K562 (cell line): ENCODE measurements around the gene AAGAB. TPM values are rescaled to one million over a fixed set of nuclear protein-coding genes. Genes with fewer than 3 reads are reported as not detected.

ENCODE experiments used
- ATAC-seq: fragments of 200-7000 bp; cut with Tn5 transposase; 3 replicates; pipeline ENCODE4 v1.9.1; 2020; ENCODE audit warnings: moderate library complexity
- BruUV-seq: library from RNA; stranded (reverse); fragments of 400-500 nt; replicated peaks from 2 replicates; lab custom pipeline; 2021; lab: Mats Ljungman, UMichigan
- CTCF ChIA-PET: fragments of 300-600 bp; formaldehyde crosslinking; extraction: SDS; loops from one replicate; lab custom pipeline; 2021; ENCODE audit warnings: low intra/inter-chr PET ratio; lab: Yijun Ruan, JAX
- POLR2A ChIA-PET: fragments of 300-600, 350-650 bp; sonication (Branson Sonifier 250); formaldehyde crosslinking; extraction: SDS; loops from one replicate; lab custom pipeline; 2021; ENCODE audit warnings: antibody characterized with exemption, inconsistent platforms; lab: Yijun Ruan, JAX
- DNase-seq, 4 experiments: peaks; one replicate each; pipeline versions ENCODE4 v3.0.0 to v3.0.0-alpha.2; 2011 to 2018; ENCODE audit warnings: low spot score in 3 of 4, mixed read lengths in 3 of 4; ENCODE audit errors: extremely low read depth in 1 of 4
- FAIRE-seq: peaks from 2 replicates; lab custom pipeline; 2011; peaks lifted over from hg19 to GRCh38; lab: Jason Lieb, UNC
- H2AFZ ChIP-seq: 2 replicates; pipeline ENCODE4 v1.6.0; 2011; ENCODE audit warnings: low read depth, low read length, control low read depth, inconsistent platforms
- H3K27ac ChIP-seq: fragments of 200-600 bp; 3 replicates; pipeline ENCODE4 v1.8.0; 2011; ENCODE audit warnings: low read depth, mild to moderate bottlenecking, control low read depth, inconsistent platforms, low read length, moderate library complexity, mixed read lengths; ENCODE audit errors: extremely low read depth
- H3K27me3 ChIP-seq, 2 experiments: fragments of 300-600 bp in 1 of 2; 2 replicates in 1 of 2; 3 replicates in 1 of 2; pipeline versions ENCODE4 v1.6.0 to v1.8.0; 2011; ENCODE audit warnings: inconsistent platforms in 2 of 2, low read length in 2 of 2, mild to moderate bottlenecking in 1 of 2, mixed read lengths in 1 of 2, moderate library complexity in 1 of 2; ENCODE audit not compliant: control insufficient read depth in 2 of 2, insufficient read depth in 2 of 2
- H3K36me3 ChIP-seq: fragments of 300-600 bp; 3 replicates; pipeline ENCODE4 v1.8.0; 2011; ENCODE audit warnings: mild to moderate bottlenecking, low read length, inconsistent platforms; ENCODE audit not compliant: control insufficient read depth, insufficient read depth
- H3K4me1 ChIP-seq, 2 experiments: fragments of 200-600 bp in 1 of 2; replicated peaks in 1 of 2; 2 replicates in 1 of 2; 3 replicates in 1 of 2; pipeline versions ENCODE4 v1.5.1 to v1.8.0; 2011; ENCODE audit warnings: inconsistent platforms in 2 of 2, low read length in 2 of 2, mild to moderate bottlenecking in 1 of 2, mixed read lengths in 1 of 2, moderate library complexity in 1 of 2; ENCODE audit not compliant: control insufficient read depth in 2 of 2, insufficient read depth in 2 of 2
- H3K4me2 ChIP-seq: 2 replicates; pipeline ENCODE4 v1.6.1; 2011; ENCODE audit warnings: low read length, control low read depth, inconsistent platforms, mixed read lengths; ENCODE audit not compliant: insufficient read depth
- H3K4me3 ChIP-seq: fragments of 200-600 bp; sonication (generic), shearing (Covaris generic); 2 replicates; pipeline ENCODE4 v1.5.1; 2016; ENCODE audit warnings: control low read depth, inconsistent platforms
- H3K79me2 ChIP-seq: fragments of 200-600 bp; 3 replicates; pipeline ENCODE4 v1.8.0; 2011; ENCODE audit warnings: low read length, inconsistent platforms; ENCODE audit not compliant: control insufficient read depth, insufficient read depth
- H3K9ac ChIP-seq, 2 experiments: 2 replicates each; pipeline versions ENCODE4 v1.6.0 to v1.6.1; 2011; ENCODE audit warnings: low read depth in 2 of 2, low read length in 2 of 2, control low read depth in 1 of 2, inconsistent platforms in 1 of 2, mild to moderate bottlenecking in 1 of 2, mixed read lengths in 1 of 2; ENCODE audit not compliant: insufficient read depth in 1 of 2
- H3K9me1 ChIP-seq: one replicate; pipeline ENCODE4 v1.6.0; 2011; ENCODE audit warnings: inconsistent platforms, mild to moderate bottlenecking, low read length, moderate library complexity; ENCODE audit not compliant: control insufficient read depth, insufficient read depth
- H3K9me3 ChIP-seq: replicated peaks from 2 replicates; pipeline ENCODE4 v1.5.1; 2011; ENCODE audit warnings: low read depth, low read length, inconsistent platforms; ENCODE audit not compliant: control insufficient read depth, insufficient read depth
- H4K20me1 ChIP-seq: replicated peaks from 2 replicates; pipeline ENCODE4 v1.6.1; 2011; ENCODE audit warnings: low read length, inconsistent platforms, mixed read lengths; ENCODE audit not compliant: control insufficient read depth, insufficient read depth
- CBX3 ChIP-seq, 2 experiments: IDR thresholded peaks; 1 replicate in 1 of 2; 2 replicates in 1 of 2; pipeline ENCODE4 v1.6.1; 2012; ENCODE audit warnings: inconsistent platforms in 2 of 2, low read length in 2 of 2, borderline replicate concordance in 1 of 2, control low read depth in 1 of 2
- CEBPB ChIP-seq: fragments of 450-650 bp; IDR thresholded peaks from 2 replicates; pipeline ENCODE4 v1.6.1; 2016; ENCODE audit warnings: missing genetic modification characterization, missing compliant biosample characterization
- CEBPG ChIP-seq, 3 experiments: fragments of 200-800 bp in 1 of 3; sonication (Bioruptor generic) in 1 of 3; sonication (generic) in 1 of 3; formaldehyde crosslinking in 1 of 3; IDR thresholded peaks in 2 of 3; conservative IDR thresholded peaks in 1 of 3; 2 replicates each; pipeline versions ENCODE4 v1.6.1 to v1.8.0; 2016 to 2022; ENCODE audit warnings: missing compliant biosample characterization in 2 of 3, missing genetic modification characterization in 2 of 3, mild to moderate bottlenecking in 1 of 3, missing genetic modification reagents in 1 of 3
- HMGXB4 ChIP-seq: sonication (generic); formaldehyde crosslinking; IDR thresholded peaks from 2 replicates; pipeline ENCODE4 v1.8.1; 2023; ENCODE audit warnings: mild to moderate bottlenecking, missing genetic modification reagents
- HNRNPH1 ChIP-seq: fragments of 200-400 bp; formaldehyde crosslinking; optimal IDR thresholded peaks from 2 replicates; pipeline ENCODE3; 2017; ENCODE audit warnings: low read depth, mild to moderate bottlenecking, low read length, moderate library complexity
- KDM4B ChIP-seq, 2 experiments: fragments of 450-650 bp in 1 of 2; sonication (generic) in 1 of 2; IDR thresholded peaks; 2 replicates each; pipeline ENCODE4 v1.6.1; 2016 to 2017; ENCODE audit warnings: borderline replicate concordance in 2 of 2, antibody characterized with exemption in 1 of 2, low read depth in 1 of 2, mild to moderate bottlenecking in 1 of 2
- MAZ ChIP-seq, 2 experiments: fragments of 450-650 bp in 1 of 2; sonication (generic) in 1 of 2; formaldehyde crosslinking; IDR thresholded peaks in 1 of 2; conservative IDR thresholded peaks in 1 of 2; 2 replicates each; pipeline versions ENCODE4 v1.4.0 to v1.5.0; 2020; ENCODE audit warnings: mild to moderate bottlenecking in 1 of 2, missing genetic modification reagents in 1 of 2
- POLR2B ChIP-seq: fragments of 450-650 bp; IDR thresholded peaks from 2 replicates; pipeline ENCODE4 v1.6.1; 2018; ENCODE audit warnings: low read depth; ENCODE audit not compliant: partially characterized antibody
- PPARD ChIP-seq: fragments of 250-450 bp; sonication (Bioruptor Pico); IDR thresholded peaks from 2 replicates; pipeline ENCODE4 v1.8.0; 2022; ENCODE audit warnings: inconsistent platforms, mild to moderate bottlenecking, moderate library complexity
- RBM15 ChIP-seq: fragments of 200-400 bp; formaldehyde crosslinking; IDR thresholded peaks from 2 replicates; pipeline ENCODE4 v1.6.1; 2018; ENCODE audit warnings: mild to moderate bottlenecking, low read length, moderate library complexity; ENCODE audit not compliant: insufficient read depth
- RBM25 ChIP-seq: fragments of 200-400 bp; formaldehyde crosslinking; IDR thresholded peaks from 2 replicates; pipeline ENCODE4 v1.6.1; 2018; ENCODE audit warnings: low read length, low read depth, moderate library complexity; ENCODE audit not compliant: severe bottlenecking
- SIX5 ChIP-seq, 2 experiments: IDR thresholded peaks; 2 replicates each; pipeline ENCODE4 v1.6.1; 2011; ENCODE audit warnings: low read length in 2 of 2, borderline replicate concordance in 1 of 2, low read depth in 1 of 2, mild to moderate bottlenecking in 1 of 2, moderate library complexity in 1 of 2; ENCODE audit not compliant: insufficient read depth in 1 of 2
- WGBS: fragments of 100-300 bp; shearing (Covaris generic); methylation state at CpG from one replicate; pipeline ENCODE4 v1.1.6; 2016; ENCODE audit warnings: low coverage, mixed read lengths; ENCODE audit not compliant: insufficient coverage; ENCODE audit errors: missing lambda C conversion rate; 5-methylcytosine and 5-hydroxymethylcytosine counted together
- in situ Hi-C: fragments of 300-500 bp; cut with MboI; formaldehyde crosslinking; loops from 4 replicates; pipeline ENCODE4 v1.15.0; 2018; ENCODE audit warnings: inconsistent platforms, mixed read lengths
- intact Hi-C: fragments of 100-400 bp; cut with micrococcal nuclease; formaldehyde crosslinking; loops from 2 replicates; pipeline ENCODE4 v1.14.2; 2022
- polyA plus RNA-seq, 8 experiments: library from polyadenylated mRNA; depleted of rRNA in 4 of 8; stranded (reverse) in 5 of 8; unstranded in 3 of 8; fragments of >200 nt; fragmentation: Nextera tagmentation in 2 of 8; fragmentation: Illumina TruSeq in 1 of 8; extraction: Ambion mirVana in 2 of 8; extraction: Trizol in 1 of 8; gene quantifications; 2 replicates each; pipeline versions ENCODE4 v1.2.1 to v1.2.3, GENCODE V29; 2011 to 2014; ENCODE audit warnings: inconsistent platforms in 1 of 8, missing spikeins in 1 of 8
- total RNA-seq, 7 experiments: library from RNA; depleted of rRNA in 6 of 7; stranded (reverse); fragments of >200 nt in 6 of 7; fragmentation: Illumina TruSeq in 2 of 7; extraction: Trizol in 2 of 7; gene quantifications; 2 replicates each; pipeline versions ENCODE4 v1.2.1 to v1.2.3, GENCODE V29; 2011 to 2021; ENCODE audit warnings: low replicate concordance in 1 of 7

Gene AAGAB
- total and polyA plus RNA-seq, 9 of the 15 experiments (the other 6 are each of a cell fraction or from before 2014, with no cell fraction given): 17.8 to 109 (median 58.3) TPM

GRCh38 chr15:67156834-67157233 is 97.6 kb downstream of the AAGAB start:
- FAIRE-seq (no peak), DNase-seq (no peak), ATAC-seq (no peak)
- ChIA-PET POLR2A (interaction anchor here (1.4 kb wide), 1 partner anchor 15 kb away, joined by 3 read pairs; no protein-coding TSS in a partner anchor), CTCF (no interaction called here)
- no peaks in the 10 kb centered on the region for H3K27me3 ChIP-seq
- TF ChIP-seq PPARD (CRISPR knock-in tag): no peak
- TF ChIP-seq POLR2B: no peak
- H3K9ac ChIP-seq: no peak overlapping the region
- H4K20me1 ChIP-seq: 0 out of 2 replicates have a peak, but pooled peaks cover 3% of the 10 kb centered on the region
- 0 out of 2 replicates have a peak, but pooled peaks cover 1% of the 10 kb centered on the region for H3K9me3 ChIP-seq
- no peak overlapping the region for H2AFZ ChIP-seq
- H3K4me2 ChIP-seq: no peak overlapping the region
- no peak overlapping the region for H3K27ac ChIP-seq
- H3K4me1 ChIP-seq: peaks cover 0 to 5% of the 10 kb centered on the region in 2 experiments; a peak in 4 of 5 replicates
- no peaks in the 10 kb centered on the region; the same call in 2 of the 3 replicates for H3K79me2 ChIP-seq
- in situ Hi-C loops: no loop called here
- WGBS: 82% methylated on average over 3 of the region's 3 CpGs
- H3K36me3 ChIP-seq: no peaks in the 10 kb centered on the region; the same call in 1 of the 3 replicates
- no TSS peak for BruUV-seq
- intact Hi-C loops: no loop called here
- no peaks in the 10 kb centered on the region for H3K9me1 ChIP-seq
- no peak overlapping the region for H3K4me3 ChIP-seq

GRCh38 chr15:67156426-67156825 is 98.0 kb downstream of the AAGAB start:
- 100% methylated on average over 2 of the region's 2 CpGs for WGBS
- 0 out of 2 replicates have a peak, but pooled peaks cover 3% of the 10 kb centered on the region for H4K20me1 ChIP-seq

More at GRCh38 chr15:67156426-67156825, 98.0 kb downstream of the AAGAB start:
- ATAC-seq (no peak), FAIRE-seq (no peak)
- in situ Hi-C loops: no loop called here
- no peak overlapping the region for H2AFZ ChIP-seq
- H3K4me3 ChIP-seq: no peak overlapping the region
- no peak overlapping the region for H3K9ac ChIP-seq
- no peak overlapping the region for H3K27ac ChIP-seq
- POLR2A ChIA-PET: interaction anchor here (1.4 kb wide), 1 partner anchor 15 kb away, joined by 3 read pairs; no protein-coding TSS in a partner anchor
- H3K9me3 ChIP-seq: 0 out of 2 replicates have a peak, but pooled peaks cover 1% of the 10 kb centered on the region
- no peak for TF ChIP-seq RBM15
- no peak for TF ChIP-seq MAZ (CRISPR knock-in tag; conservative IDR thresholded peaks at IDR 0.05 in 1 of 2, IDR thresholded peaks at IDR 0.05 in 1 of 2)
- TF ChIP-seq RBM25: peak; percentile 72
- TF ChIP-seq CBX3 (IDR thresholded peaks at IDR 0.05; ENCODE audit: borderline replicate concordance in 1 of 2, low read length in 2 of 2): peak in 1 of 2 experiments; percentile 30; a peak in 1 of 3 replicates
- no peak for TF ChIP-seq HNRNPH1
- TF ChIP-seq SIX5 (IDR thresholded peaks at IDR 0.05; ENCODE audit: borderline replicate concordance in 1 of 2, insufficient read depth in 1 of 2, low read depth in 1 of 2, low read length in 2 of 2): no peak
- TF ChIP-seq CEBPG (CRISPR knock-in tag; IDR thresholded peaks at IDR 0.05): no peak
- TF ChIP-seq CEBPG (tag; conservative IDR thresholded peaks at IDR 0.05 in 1 of 2, IDR thresholded peaks at IDR 0.05 in 1 of 2): peak; percentile 47 to 60
- no peak for TF ChIP-seq KDM4B (IDR thresholded peaks at IDR 0.05; ENCODE audit: borderline replicate concordance in 2 of 2, low read depth in 1 of 2)
- TF ChIP-seq HMGXB4 (CRISPR knock-in tag): no peak
- TF ChIP-seq CEBPB (tag): peak; percentile 58
- TF ChIP-seq, all 486 proteins: peak for 4
- peaks cover 0 to 5% of the 10 kb centered on the region in 2 experiments; a peak in 3 of 5 replicates for H3K4me1 ChIP-seq
- no peaks in the 10 kb centered on the region; the same call in 2 of the 3 replicates for H3K79me2 ChIP-seq
- CTCF ChIA-PET: interaction anchor here (0.6 kb wide), 1 partner anchor 212 kb away, joined by 3 read pairs; no protein-coding TSS in a partner anchor
- no peak overlapping the region for H3K4me2 ChIP-seq
- no peaks in the 10 kb centered on the region for H3K9me1 ChIP-seq
- DNase-seq: no peak
- H3K27me3 ChIP-seq: no peaks in the 10 kb centered on the region
- BruUV-seq: no TSS peak
- intact Hi-C loops: no loop called here
- H3K36me3 ChIP-seq: no peaks in the 10 kb centered on the region; the same call in 1 of the 3 replicates
